ENCODE data around the gene GUCY2C. TPM values are rescaled to one million over a fixed set of nuclear protein-coding genes. Genes with fewer than 3 reads are reported as not detected.

GUCY2C gene
- total and polyA plus RNA-seq, 4 donors, result 3.0 TPM; not detected in 3

DNA sequence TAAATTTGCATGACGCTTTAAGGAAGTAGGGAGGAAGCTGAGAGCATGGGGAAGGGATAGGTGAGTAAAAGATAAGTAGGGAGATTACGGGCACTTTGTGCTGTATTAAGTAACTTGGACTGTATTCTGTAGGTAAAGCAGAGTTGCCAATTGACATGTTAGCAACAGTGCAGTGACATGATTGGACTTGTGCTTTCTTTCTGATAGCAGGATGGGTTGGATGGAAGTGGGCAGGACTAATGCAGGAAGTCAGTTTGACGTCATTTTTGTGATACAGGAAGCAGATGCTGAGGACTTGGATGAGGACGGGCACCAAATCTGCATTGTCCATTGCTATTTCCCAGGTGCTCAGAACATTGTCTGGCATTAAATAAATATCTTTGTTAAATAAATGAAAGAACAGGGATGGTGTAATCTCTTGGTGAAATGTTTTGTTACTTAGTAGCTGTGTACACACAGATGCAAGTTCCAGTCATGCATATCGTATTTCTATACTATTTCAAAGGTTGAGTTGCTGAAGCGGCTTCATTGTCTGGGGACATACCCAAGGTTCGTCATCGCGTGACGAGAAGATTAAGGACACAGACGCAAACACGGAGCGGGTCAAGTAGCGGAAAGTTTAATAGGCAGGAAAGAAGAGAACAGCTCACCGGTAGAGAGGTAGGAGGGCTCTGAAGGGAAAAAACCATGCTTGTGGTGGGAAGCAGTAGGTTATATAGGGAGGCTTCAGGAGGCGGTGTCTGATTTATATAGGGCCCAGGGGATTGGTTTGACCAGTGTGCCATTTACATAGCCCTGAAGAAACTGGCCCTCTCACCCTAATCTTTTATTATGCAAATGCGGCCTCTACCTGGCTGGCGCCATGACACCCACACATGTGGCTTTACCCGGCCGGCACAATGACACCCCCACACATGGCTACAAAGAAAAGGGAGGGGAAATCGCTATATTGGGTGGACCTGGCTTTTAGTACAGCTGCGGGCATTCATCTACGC is 30.7 kb downstream of the GUCY2C start:
- DNase-seq (no peak), ATAC-seq (ENCODE audit: low FRiP score) (no peak)
- Histone ChIP-seq H3K27ac (ENCODE audit: low read depth in 1 of 2, low read length in 2 of 2) (no peak overlapping the region), H3K4me1 (ENCODE audit: control insufficient read depth in 1 of 2, insufficient read depth in 2 of 2, low read length in 2 of 2) (no peaks in the 10 kb centered on the region), H3K4me3 (ENCODE audit: low read length in 2 of 2) (no peak overlapping the region), H3K9me3 (ENCODE audit: control insufficient read depth, low read length) (no peaks in the 10 kb centered on the region), H3K36me3 (ENCODE audit: control insufficient read depth in 1 of 2, insufficient read depth in 2 of 2, low read length in 1 of 2) (no peaks in the 10 kb centered on the region), H3K27me3 (ENCODE audit: control insufficient read depth in 1 of 2, insufficient read depth in 2 of 2, low read length in 1 of 2) (no peaks in the 10 kb centered on the region)
- intact Hi-C loops (cut with DNase I), result loop anchor here in 1 of 2 donors (2.0 kb wide), 1 partner anchor 35 kb away; no protein-coding TSS in a partner anchor
- WGBS, 2 donors, result 91 to 92% methylated on average over 23 of the region's 23 CpGs

DNA sequence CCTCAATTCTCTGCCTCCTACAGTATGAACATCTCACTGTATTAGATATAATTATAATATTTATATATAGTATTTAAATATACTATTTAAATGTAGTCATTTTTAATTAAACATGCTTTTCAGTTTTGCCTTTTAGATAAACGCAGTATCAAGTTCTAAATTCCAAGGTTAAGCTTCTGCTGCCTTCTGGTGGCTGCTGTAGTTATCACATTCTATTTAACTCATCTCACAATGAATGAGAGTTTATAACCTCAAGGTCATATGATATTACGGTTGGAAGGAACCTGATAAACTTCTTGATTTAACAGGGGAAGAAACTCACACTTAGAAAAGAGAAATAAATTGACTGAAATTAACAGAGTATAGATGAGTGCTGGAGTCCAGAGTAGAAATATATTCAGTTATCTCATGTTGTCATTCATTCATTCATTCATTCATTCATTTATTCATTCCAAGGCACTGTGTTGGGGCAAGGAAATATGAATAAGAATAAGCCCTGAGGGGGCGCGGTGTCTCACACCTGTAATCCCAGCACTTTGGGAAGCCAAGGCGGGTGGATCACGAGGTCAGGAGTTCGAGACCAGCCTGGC is 31.9 kb downstream of the GUCY2C start:
- no peaks in the 10 kb centered on the region for H3K36me3 ChIP-seq (ENCODE audit: control insufficient read depth in 1 of 2, insufficient read depth in 2 of 2, low read length in 1 of 2)
- H3K9me3 ChIP-seq (ENCODE audit: control insufficient read depth, low read length), result no peaks in the 10 kb centered on the region
- intact Hi-C loops (cut with DNase I), result loop anchor here (1.0 to 5.0 kb wide), 3 partner anchors 34 to 427 kb away; no protein-coding TSS in a partner anchor
- H3K4me3 ChIP-seq (ENCODE audit: low read length in 2 of 2), result no peak overlapping the region
- no peak overlapping the region for H3K27ac ChIP-seq (ENCODE audit: low read depth in 1 of 2, low read length in 2 of 2)
- no peaks in the 10 kb centered on the region for H3K27me3 ChIP-seq (ENCODE audit: control insufficient read depth in 1 of 2, insufficient read depth in 2 of 2, low read length in 1 of 2)
- H3K4me1 ChIP-seq (ENCODE audit: control insufficient read depth in 1 of 2, insufficient read depth in 2 of 2, low read length in 2 of 2), result no peaks in the 10 kb centered on the region
- ATAC-seq (ENCODE audit: low FRiP score), result no peak
- DNase-seq, result no peak
- WGBS, 2 donors, result 63 to 65% methylated on average over 7 of the region's 7 CpGs

DNA sequence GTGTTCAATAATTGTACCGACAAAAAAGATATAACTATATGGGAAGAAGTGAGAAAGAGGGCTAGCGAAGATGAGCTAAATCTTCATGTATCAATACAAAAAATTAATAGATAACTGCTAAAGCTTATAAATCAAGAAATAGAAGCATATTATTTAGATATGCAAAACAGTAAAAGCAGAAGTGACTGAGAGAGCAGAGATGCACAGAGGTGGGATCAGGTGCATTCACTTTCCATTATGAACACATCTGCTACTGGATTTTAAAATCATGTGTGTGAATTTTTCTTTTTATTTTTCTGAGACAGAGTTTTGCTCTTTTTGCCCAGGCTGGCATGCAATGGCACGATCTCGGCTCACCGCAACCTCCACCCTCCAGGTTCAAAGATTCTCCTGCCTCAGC is 33.4 kb downstream of the GUCY2C start:
- H3K9me3 ChIP-seq (ENCODE audit: control insufficient read depth, low read length), result no peaks in the 10 kb centered on the region
- H3K4me3 ChIP-seq (ENCODE audit: low read length in 2 of 2), result no peak overlapping the region
- no peak for ATAC-seq (ENCODE audit: low FRiP score)
- WGBS, 2 donors, result 94 to 97% methylated on average over 5 of the region's 5 CpGs
- H3K27ac ChIP-seq (ENCODE audit: low read depth in 1 of 2, low read length in 2 of 2), result no peak overlapping the region
- intact Hi-C loops (cut with DNase I), result loop anchor here in 1 of 2 donors (5.0 kb wide), 1 partner anchor 426 kb away; no protein-coding TSS in a partner anchor
- no peak for DNase-seq
- no peaks in the 10 kb centered on the region for H3K27me3 ChIP-seq (ENCODE audit: control insufficient read depth in 1 of 2, insufficient read depth in 2 of 2, low read length in 1 of 2)
- H3K36me3 ChIP-seq (ENCODE audit: control insufficient read depth in 1 of 2, insufficient read depth in 2 of 2, low read length in 1 of 2), result no peaks in the 10 kb centered on the region
- H3K4me1 ChIP-seq (ENCODE audit: control insufficient read depth in 1 of 2, insufficient read depth in 2 of 2, low read length in 2 of 2), result no peaks in the 10 kb centered on the region

DNA sequence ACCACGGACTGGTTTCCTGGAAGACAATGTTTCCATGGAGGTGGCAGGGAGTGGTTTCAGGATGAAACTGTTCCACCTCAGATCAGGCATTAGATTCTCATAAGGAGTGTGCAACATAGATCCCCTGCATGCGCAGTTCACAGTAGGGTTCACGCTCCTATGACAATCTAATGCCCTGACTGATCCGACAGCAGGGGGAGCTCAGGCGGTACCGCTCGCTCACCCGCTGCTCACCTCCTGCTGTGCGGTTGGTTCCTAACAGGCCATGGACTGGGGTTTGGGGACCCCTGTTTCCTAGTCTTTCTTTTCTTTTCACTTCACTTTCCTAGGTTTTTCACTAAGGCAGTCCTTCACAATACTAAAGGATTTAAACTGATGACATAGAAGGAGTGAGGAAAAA is 39.6 kb downstream of the GUCY2C start:
- WGBS, 2 donors, result 93 to 95% methylated on average over 9 of the region's 9 CpGs
- intact Hi-C loops (cut with DNase I), result loop anchor here in 1 of 2 donors (10.0 kb wide), 1 partner anchor 108 kb away; no protein-coding TSS in a partner anchor
- no peaks in the 10 kb centered on the region for H3K4me1 ChIP-seq (ENCODE audit: control insufficient read depth in 1 of 2, insufficient read depth in 2 of 2, low read length in 2 of 2)

DNA sequence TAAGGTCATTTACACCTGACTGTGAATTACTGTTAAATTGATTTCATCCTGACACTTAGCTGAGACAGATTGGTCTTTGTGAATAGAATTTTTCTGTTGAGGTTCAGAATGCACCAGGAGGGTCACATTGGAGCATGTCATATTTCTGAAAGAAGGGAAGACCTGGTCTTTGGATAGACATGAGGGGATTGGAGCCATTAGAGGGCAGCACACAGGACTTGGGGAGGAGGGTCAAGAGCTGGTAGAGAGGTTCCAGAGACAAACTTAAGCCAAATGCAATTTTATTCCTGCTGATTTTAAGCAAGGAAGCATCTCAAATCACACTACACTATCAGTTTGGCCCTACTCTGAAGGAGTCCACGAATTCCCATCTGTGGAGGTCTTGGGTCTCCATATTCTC is 41.1 kb downstream of the GUCY2C start:
- WGBS, 2 donors, result 94 to 95% methylated on average over 1 of the region's 1 CpG
- no peaks in the 10 kb centered on the region for H3K9me3 ChIP-seq (ENCODE audit: control insufficient read depth, low read length)

More for the DNA sequence above, 39.6 kb downstream of the GUCY2C start:
- DNase-seq (no peak), ATAC-seq (ENCODE audit: low FRiP score) (no peak)
- Histone ChIP-seq H3K36me3 (ENCODE audit: control insufficient read depth in 1 of 2, insufficient read depth in 2 of 2, low read length in 1 of 2) (no peaks in the 10 kb centered on the region), H3K27ac (ENCODE audit: low read depth in 1 of 2, low read length in 2 of 2) (no peak overlapping the region), H3K27me3 (ENCODE audit: control insufficient read depth in 1 of 2, insufficient read depth in 2 of 2, low read length in 1 of 2) (no peaks in the 10 kb centered on the region), H3K4me3 (ENCODE audit: low read length in 2 of 2) (no peak overlapping the region), H3K9me3 (ENCODE audit: control insufficient read depth, low read length) (no peaks in the 10 kb centered on the region)

DNA sequence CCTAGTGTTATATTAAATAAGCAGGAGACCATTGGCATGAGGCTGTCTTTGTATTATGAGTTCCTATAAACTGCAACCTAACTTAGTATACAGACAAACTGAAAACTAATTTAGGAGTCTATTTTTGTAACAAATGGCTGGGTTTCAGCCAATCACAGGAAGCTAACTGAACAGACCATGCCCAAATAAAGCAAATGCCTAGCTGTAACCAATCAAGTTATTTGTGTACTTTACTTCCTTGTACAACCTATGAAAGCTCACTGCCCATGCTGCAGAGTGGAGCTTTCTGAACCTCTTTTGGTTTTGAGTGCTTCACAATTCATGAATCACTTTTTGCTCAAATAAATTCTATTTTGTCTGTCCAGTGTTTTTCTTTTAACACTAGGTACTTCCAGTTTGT is 41.6 kb downstream of the GUCY2C start:
- H3K4me3 ChIP-seq (ENCODE audit: low read length in 2 of 2), result no peak overlapping the region
- DNase-seq (no peak), ATAC-seq (ENCODE audit: low FRiP score) (no peak)
- intact Hi-C loops (cut with DNase I), result loop anchor here in 1 of 2 donors (10.0 kb wide), 1 partner anchor 110 kb away; no protein-coding TSS in a partner anchor
- H3K27ac ChIP-seq (ENCODE audit: low read depth in 1 of 2, low read length in 2 of 2), result no peak overlapping the region
- H3K27me3 ChIP-seq (ENCODE audit: control insufficient read depth in 1 of 2, insufficient read depth in 2 of 2, low read length in 1 of 2), result no peaks in the 10 kb centered on the region
- H3K4me1 ChIP-seq (ENCODE audit: control insufficient read depth in 1 of 2, insufficient read depth in 2 of 2, low read length in 2 of 2), result no peaks in the 10 kb centered on the region
- no peaks in the 10 kb centered on the region for H3K36me3 ChIP-seq (ENCODE audit: control insufficient read depth in 1 of 2, insufficient read depth in 2 of 2, low read length in 1 of 2)
- H3K9me3 ChIP-seq (ENCODE audit: control insufficient read depth, low read length), result no peaks in the 10 kb centered on the region

More for the DNA sequence above, 41.1 kb downstream of the GUCY2C start:
- intact Hi-C loops (cut with DNase I), result loop anchor here in 1 of 2 donors (10.0 kb wide), 1 partner anchor 110 kb away; no protein-coding TSS in a partner anchor
- DNase-seq, result no peak
- Histone ChIP-seq H3K27me3 (ENCODE audit: control insufficient read depth in 1 of 2, insufficient read depth in 2 of 2, low read length in 1 of 2) (no peaks in the 10 kb centered on the region), H3K4me1 (ENCODE audit: control insufficient read depth in 1 of 2, insufficient read depth in 2 of 2, low read length in 2 of 2) (no peaks in the 10 kb centered on the region), H3K36me3 (ENCODE audit: control insufficient read depth in 1 of 2, insufficient read depth in 2 of 2, low read length in 1 of 2) (no peaks in the 10 kb centered on the region), H3K27ac (ENCODE audit: low read depth in 1 of 2, low read length in 2 of 2) (no peak overlapping the region), H3K4me3 (ENCODE audit: low read length in 2 of 2) (no peak overlapping the region)
- ATAC-seq (ENCODE audit: low FRiP score), result no peak

DNA sequence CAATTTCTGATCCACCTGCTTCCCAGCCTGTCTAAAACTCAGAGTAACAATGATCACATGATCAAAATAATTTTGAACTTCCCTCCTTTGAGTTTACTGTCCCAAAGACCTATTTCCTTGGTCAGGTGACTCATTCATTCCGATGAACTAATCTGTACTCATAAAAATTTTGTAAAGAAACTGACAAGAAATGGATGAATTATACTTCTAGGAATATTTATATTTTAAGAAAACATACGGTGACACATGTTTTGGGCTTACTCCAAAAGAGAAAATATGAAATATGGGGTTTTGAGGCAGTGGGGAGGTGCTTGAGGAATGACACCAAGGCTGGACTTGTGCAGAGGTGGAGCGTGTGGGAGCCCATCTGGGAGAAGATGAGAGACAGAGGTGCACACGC is 42.0 kb downstream of the GUCY2C start:
- 39 to 44% methylated on average over 4 of the region's 4 CpGs for WGBS, 2 donors
- DNase-seq (no peak), ATAC-seq (ENCODE audit: low FRiP score) (no peak)
- Histone ChIP-seq H3K36me3 (ENCODE audit: control insufficient read depth in 1 of 2, insufficient read depth in 2 of 2, low read length in 1 of 2) (no peaks in the 10 kb centered on the region), H3K4me3 (ENCODE audit: low read length in 2 of 2) (no peak overlapping the region), H3K4me1 (ENCODE audit: control insufficient read depth in 1 of 2, insufficient read depth in 2 of 2, low read length in 2 of 2) (no peaks in the 10 kb centered on the region), H3K27me3 (ENCODE audit: control insufficient read depth in 1 of 2, insufficient read depth in 2 of 2, low read length in 1 of 2) (no peaks in the 10 kb centered on the region), H3K27ac (ENCODE audit: low read depth in 1 of 2, low read length in 2 of 2) (no peak overlapping the region), H3K9me3 (ENCODE audit: control insufficient read depth, low read length) (no peaks in the 10 kb centered on the region)
- intact Hi-C loops (cut with DNase I), result loop anchor here in 1 of 2 donors (10.0 kb wide), 1 partner anchor 110 kb away; no protein-coding TSS in a partner anchor

DNA sequence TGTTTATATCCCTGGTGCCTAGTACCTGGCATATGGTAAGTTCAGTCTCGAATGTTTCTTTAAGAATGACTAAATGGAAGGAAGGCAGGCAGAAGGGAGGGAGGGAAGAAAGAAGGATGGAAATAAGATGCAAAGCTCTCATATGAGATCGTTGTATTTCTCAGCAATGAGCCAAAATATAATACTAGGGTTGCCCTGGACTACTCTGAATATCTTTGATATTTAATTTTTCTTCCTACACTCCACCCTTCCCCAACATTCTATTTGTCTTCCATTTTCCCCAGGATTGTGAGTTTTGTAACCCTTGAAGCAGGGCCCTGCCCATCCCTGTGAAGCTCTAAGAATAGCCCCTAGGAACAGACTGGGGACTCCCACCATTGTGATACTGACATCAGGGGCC is 43.9 kb downstream of the GUCY2C start:
- WGBS, 2 donors, result 79 to 89% methylated on average over 2 of the region's 2 CpGs
- no peaks in the 10 kb centered on the region for H3K4me1 ChIP-seq (ENCODE audit: control insufficient read depth in 1 of 2, insufficient read depth in 2 of 2, low read length in 2 of 2)
- H3K4me3 ChIP-seq (ENCODE audit: low read length in 2 of 2), result no peak overlapping the region

More for the DNA sequence above, 43.9 kb downstream of the GUCY2C start:
- Histone ChIP-seq H3K36me3 (ENCODE audit: control insufficient read depth in 1 of 2, insufficient read depth in 2 of 2, low read length in 1 of 2) (no peaks in the 10 kb centered on the region), H3K27me3 (ENCODE audit: control insufficient read depth in 1 of 2, insufficient read depth in 2 of 2, low read length in 1 of 2) (no peaks in the 10 kb centered on the region), H3K27ac (ENCODE audit: low read depth in 1 of 2, low read length in 2 of 2) (no peak overlapping the region), H3K9me3 (ENCODE audit: control insufficient read depth, low read length) (no peaks in the 10 kb centered on the region)
- intact Hi-C loops (cut with DNase I), result loop anchor here in 1 of 2 donors (10.0 kb wide), 1 partner anchor 112 kb away; no protein-coding TSS in a partner anchor
- ATAC-seq (ENCODE audit: low FRiP score), result no peak
- no peak for DNase-seq

All from aorta (tissue), 5 donors.